Middle frontal gyrus (tissue), 1 donor: ENCODE data around the gene MSI2.
A peak's percentile ranks its signal among the peaks of the same experiment; 100 is the strongest.

Source experiments
- DNase-seq: peaks from one replicate; pipeline ENCODE4 v3.0.0-alpha.2; 2015; ENCODE audit warnings: low spot score; ENCODE audit errors: extremely low spot score

MSI2 gene

GRCh38 chr17:57649731-57650484 lies 393.6 kb downstream of the MSI2 start:
- DNase-seq: no peak

GRCh38 chr17:57650548-57650947 lies 394.2 kb downstream of the MSI2 start:
- DNase-seq: no peak

GRCh38 chr17:57651451-57651850 lies 395.1 kb downstream of the MSI2 start:
- DNase-seq: no peak

- DNase-seq: no peak
Measured at GRCh38 chr17:57651996-57652395, 395.7 kb downstream of the MSI2 start.

GRCh38 chr17:57652811-57653210 lies 396.5 kb downstream of the MSI2 start:
- no peak for DNase-seq

GRCh38 chr17:57653279-57653678 lies 397.0 kb downstream of the MSI2 start:
- no peak for DNase-seq

- DNase-seq: no peak
Measured at GRCh38 chr17:57654040-57654775, 397.9 kb downstream of the MSI2 start.

- DNase-seq: no peak
Measured at GRCh38 chr17:57655553-57655952, 399.2 kb downstream of the MSI2 start.

GRCh38 chr17:57657211-57657610 lies 400.9 kb downstream of the MSI2 start:
- no peak for DNase-seq

GRCh38 chr17:57662041-57662440 lies 405.7 kb downstream of the MSI2 start:
- no peak for DNase-seq

GRCh38 chr17:57662644-57663308 lies 406.5 kb downstream of the MSI2 start:
- peak; percentile 93 for DNase-seq

- DNase-seq: no peak
Measured at GRCh38 chr17:57663326-57664070, 407.2 kb downstream of the MSI2 start.

- DNase-seq: no peak
Measured at GRCh38 chr17:57665128-57665527, 408.8 kb downstream of the MSI2 start.

- DNase-seq: no peak
Measured at GRCh38 chr17:57665696-57666095, 409.4 kb downstream of the MSI2 start.

- DNase-seq: no peak
Measured at GRCh38 chr17:57666201-57666870, 410.0 kb downstream of the MSI2 start.

- DNase-seq: no peak
Measured at GRCh38 chr17:57666946-57667345, 410.6 kb downstream of the MSI2 start.

GRCh38 chr17:57667461-57667923 lies 411.2 kb downstream of the MSI2 start:
- no peak for DNase-seq

GRCh38 chr17:57668332-57668731 lies 412.0 kb downstream of the MSI2 start:
- DNase-seq: no peak

GRCh38 chr17:57669671-57670529 lies 413.6 kb downstream of the MSI2 start:
- no peak for DNase-seq
